HG03025 (cell line): ENCODE data around the gene LGR6.
A peak's percentile ranks its signal among the peaks of the same experiment; 100 is the strongest.
"Not testable (repeated sequence)": the region's sequence is repeated elsewhere in the genome, so short reads cannot be mapped to it uniquely, and the experiment has no call there.

Source experiments
- ATAC-seq: cut with Tn5 transposase; IDR thresholded peaks from one replicate; pipeline ENCODE4 v1.9.1; 2021; ENCODE audit warnings: mild to moderate bottlenecking, moderate library complexity; ENCODE audit not compliant: unreplicated experiment, low FRiP score

LGR6 gene

GRCh38 chr1:202317941-202318925 lies 124.6 kb downstream of the LGR6 start:
- ATAC-seq: no peak

- no peak for ATAC-seq
Observed at GRCh38 chr1:202319381-202320080, 125.9 kb downstream of the LGR6 start.

- ATAC-seq: no peak
Observed at GRCh38 chr1:202320081-202320405, 126.4 kb downstream of the LGR6 start.

GRCh38 chr1:202323731-202324130 lies 130.1 kb downstream of the LGR6 start:
- ATAC-seq: no peak

GRCh38 chr1:202324646-202325045 lies 131.0 kb downstream of the LGR6 start:
- no peak for ATAC-seq

- ATAC-seq: no peak
Observed at GRCh38 chr1:202329891-202330290, 136.3 kb downstream of the LGR6 start.

- ATAC-seq: no peak
Observed at GRCh38 chr1:202333861-202334260, 140.3 kb downstream of the LGR6 start.

- ATAC-seq: no peak
Observed at GRCh38 chr1:202343652-202344349, 150.2 kb downstream of the LGR6 start.

GRCh38 chr1:202348005-202348508 lies 154.5 kb downstream of the LGR6 start:
- no peak for ATAC-seq

- ATAC-seq: peak; percentile 97
Observed at GRCh38 chr1:202348509-202349205, 155.1 kb downstream of the LGR6 start, which contains the start of gene PPP1R12B. PPP1R12B (plus strand) TSS chr1:202348699; CDS start chr1:202348852, 153 bp downstream.

- no peak for ATAC-seq
Observed at GRCh38 chr1:202349206-202349928, 155.8 kb downstream of the LGR6 start.

- ATAC-seq: no peak
Observed at GRCh38 chr1:202351725-202352124, 158.1 kb downstream of the LGR6 start.

- ATAC-seq: not testable (repeated sequence)
Observed at GRCh38 chr1:202352583-202353197, 159.1 kb downstream of the LGR6 start.

- no peak for ATAC-seq
Observed at GRCh38 chr1:202355944-202356553, 162.4 kb downstream of the LGR6 start.

- ATAC-seq: no peak
Observed at GRCh38 chr1:202357506-202357905, 163.9 kb downstream of the LGR6 start.

GRCh38 chr1:202361224-202361623 lies 167.6 kb downstream of the LGR6 start:
- no peak for ATAC-seq

- no peak for ATAC-seq
Observed at GRCh38 chr1:202361701-202362100, 168.1 kb downstream of the LGR6 start.

GRCh38 chr1:202362212-202362611 lies 168.6 kb downstream of the LGR6 start:
- ATAC-seq: no peak
